ENCODE measurements around the gene SDR42E2.
"Not testable (repeated sequence)": the region's sequence is repeated elsewhere in the genome, so short reads cannot be mapped to it uniquely, and the experiment has no call there.

Gene SDR42E2

GRCh38 chr16:22161999-22162655 lies at the start of gene SDR42E2:
Gene SDR42E2 (plus strand): TSS chr16:22162506. CDS start chr16:22165583, 3,077 bp downstream.
- DNase-seq, result peak; percentile 2

- DNase-seq, result no peak
Measured at GRCh38 chr16:22116095-22116700, 46.1 kb upstream of the SDR42E2 start.

- no peak for DNase-seq
Measured at GRCh38 chr16:22117609-22118008, 44.7 kb upstream of the SDR42E2 start.

GRCh38 chr16:22120440-22120839 lies 41.9 kb upstream of the SDR42E2 start:
- no peak for DNase-seq

GRCh38 chr16:22122239-22122638 lies 40.1 kb upstream of the SDR42E2 start:
- DNase-seq, result no peak

GRCh38 chr16:22123146-22123545 lies 39.2 kb upstream of the SDR42E2 start:
- DNase-seq, result no peak

- no peak for DNase-seq
Measured at GRCh38 chr16:22123759-22124490, 38.4 kb upstream of the SDR42E2 start.

GRCh38 chr16:22124583-22125284 lies 37.6 kb upstream of the SDR42E2 start:
- DNase-seq, result no peak

GRCh38 chr16:22126037-22126558 lies 36.2 kb upstream of the SDR42E2 start:
- DNase-seq, result no peak

GRCh38 chr16:22128537-22128936 lies 33.8 kb upstream of the SDR42E2 start:
- not testable (repeated sequence) for DNase-seq

GRCh38 chr16:22130528-22130927 lies 31.8 kb upstream of the SDR42E2 start:
- no peak for DNase-seq

GRCh38 chr16:22132801-22133200 lies 29.5 kb upstream of the SDR42E2 start:
- no peak for DNase-seq

GRCh38 chr16:22138482-22138881 lies 23.8 kb upstream of the SDR42E2 start:
- DNase-seq, result no peak

- no peak for DNase-seq
Measured at GRCh38 chr16:22139008-22139407, 23.3 kb upstream of the SDR42E2 start.

GRCh38 chr16:22139732-22140131 lies 22.6 kb upstream of the SDR42E2 start:
- DNase-seq, result no peak

GRCh38 chr16:22141767-22142166 lies 20.5 kb upstream of the SDR42E2 start:
- DNase-seq, result no peak

GRCh38 chr16:22144520-22144919 lies 17.8 kb upstream of the SDR42E2 start:
- DNase-seq, result no peak

GRCh38 chr16:22147853-22148252 lies 14.5 kb upstream of the SDR42E2 start:
- DNase-seq, result no peak

- DNase-seq, result no peak
Measured at GRCh38 chr16:22151246-22151998, 10.9 kb upstream of the SDR42E2 start.

- no peak for DNase-seq
Measured at GRCh38 chr16:22152316-22152715, 10.0 kb upstream of the SDR42E2 start.

- not testable (repeated sequence) for DNase-seq
Measured at GRCh38 chr16:22153078-22153477, 9.2 kb upstream of the SDR42E2 start.

GRCh38 chr16:22161401-22161800 lies 905 bp upstream of the SDR42E2 start:
- no peak for DNase-seq

- DNase-seq, result no peak
Measured at GRCh38 chr16:22162656-22163009, 327 bp downstream of the SDR42E2 start.

All from CD4-positive, alpha-beta T cell treated with Interleukin-4 for 4 hours (primary cell).